ENCODE data around the gene RGS3.
"Not testable (repeated sequence)": the region's sequence is repeated elsewhere in the genome, so short reads cannot be mapped to it uniquely, and the experiment has no call there.

The RGS3 gene

GRCh38 chr9:113532809-113533190 lies 69.3 kb downstream of the RGS3 start:
- no peak for DNase-seq

GRCh38 chr9:113533335-113534225 lies 70.1 kb downstream of the RGS3 start:
- DNase-seq, result no peak

GRCh38 chr9:113535756-113536155 lies 72.2 kb downstream of the RGS3 start:
- DNase-seq, result no peak

GRCh38 chr9:113536166-113536482 lies 72.6 kb downstream of the RGS3 start:
- DNase-seq, result no peak

GRCh38 chr9:113536483-113537228 lies 73.1 kb downstream of the RGS3 start:
- no peak for DNase-seq

- no peak for DNase-seq
These were observed 73.8 kb downstream of the RGS3 start for GRCh38 chr9:113537229-113537810.

GRCh38 chr9:113538131-113538530 lies 74.6 kb downstream of the RGS3 start:
- DNase-seq, result no peak

GRCh38 chr9:113538701-113539430 lies 75.3 kb downstream of the RGS3 start:
- no peak for DNase-seq

- no peak for DNase-seq
These were observed 76.9 kb downstream of the RGS3 start for GRCh38 chr9:113540466-113540865.

- DNase-seq, result peak; percentile 28
These were observed 77.7 kb downstream of the RGS3 start for GRCh38 chr9:113541019-113541900.

GRCh38 chr9:113542006-113542405 lies 78.5 kb downstream of the RGS3 start:
- no peak for DNase-seq

GRCh38 chr9:113542741-113543140 lies 79.2 kb downstream of the RGS3 start:
- DNase-seq, result no peak

GRCh38 chr9:113543296-113543981 lies 79.9 kb downstream of the RGS3 start:
- DNase-seq, result no peak

- DNase-seq, result no peak
These were observed 80.4 kb downstream of the RGS3 start for GRCh38 chr9:113543982-113544303.

GRCh38 chr9:113545068-113545467 lies 81.5 kb downstream of the RGS3 start:
- DNase-seq, result no peak

- no peak for DNase-seq
These were observed 83.0 kb downstream of the RGS3 start for GRCh38 chr9:113546566-113546965.

GRCh38 chr9:113547501-113547900 lies 84.0 kb downstream of the RGS3 start:
- DNase-seq, result no peak

- peak; percentile 77 for DNase-seq
These were observed 84.9 kb downstream of the RGS3 start for GRCh38 chr9:113548221-113549041.

- DNase-seq, result not testable (repeated sequence)
These were observed 86.4 kb downstream of the RGS3 start for GRCh38 chr9:113549892-113550291.

- no peak for DNase-seq
These were observed 93.5 kb downstream of the RGS3 start for GRCh38 chr9:113556877-113557593.
